OCI-LY1 (cell line): ENCODE measurements around the gene TLE3.

ENCODE experiments used
- H2AFZ ChIP-seq: fragments of 200-600 bp; sonication (generic), shearing (Covaris generic); 2 replicates; pipeline ENCODE4 v1.6.0; 2014; ENCODE audit warnings: antibody characterized with exemption, mild to moderate bottlenecking, low read length
- H3F3A ChIP-seq: fragments of 200-600 bp; sonication (generic), shearing (Covaris generic); 2 replicates; pipeline ENCODE4 v1.6.0; 2014; ENCODE audit warnings: mild to moderate bottlenecking, antibody characterized with exemption, low read length, moderate library complexity; ENCODE audit not compliant: insufficient read depth
- H3K27ac ChIP-seq: fragments of 200-600 bp; sonication (generic); 2 replicates; pipeline ENCODE4 v1.5.1; 2014; ENCODE audit warnings: low read length, mixed run types, mild to moderate bottlenecking, low read depth; ENCODE audit not compliant: poor library complexity, severe bottlenecking
- H3K27me3 ChIP-seq: fragments of 200-600 bp; sonication (generic); 2 replicates; pipeline ENCODE4 v1.6.0; 2014; ENCODE audit warnings: antibody characterized with exemption, mild to moderate bottlenecking, low read length, moderate library complexity; ENCODE audit not compliant: insufficient read depth
- H3K36me3 ChIP-seq: fragments of 200-600 bp; sonication (generic); 2 replicates; pipeline ENCODE4 v1.6.1; 2014; ENCODE audit warnings: mild to moderate bottlenecking, antibody characterized with exemption, low read length, moderate library complexity, mixed read lengths; ENCODE audit not compliant: insufficient read depth
- H3K4me1 ChIP-seq: fragments of 200-600 bp; sonication (generic); 2 replicates; pipeline ENCODE4 v1.5.1; 2014; ENCODE audit warnings: mild to moderate bottlenecking, low read length, moderate library complexity; ENCODE audit not compliant: insufficient read depth, severe bottlenecking
- H3K4me2 ChIP-seq: fragments of 200-600 bp; sonication (generic), shearing (Covaris generic); 2 replicates; pipeline ENCODE4 v1.6.1; 2014; ENCODE audit warnings: low read length
- H3K4me3 ChIP-seq: fragments of 200-600 bp; sonication (generic); 2 replicates; pipeline ENCODE4 v1.5.1; 2014; ENCODE audit warnings: low read length, low read depth, mild to moderate bottlenecking, mixed read lengths; ENCODE audit not compliant: poor library complexity, severe bottlenecking
- H3K79me2 ChIP-seq: fragments of 200-600 bp; shearing (Covaris generic); 2 replicates; pipeline ENCODE4 v1.6.1; 2016; ENCODE audit warnings: mixed run types, low read length, mixed read lengths; ENCODE audit not compliant: insufficient read depth
- H3K9ac ChIP-seq: fragments of 200-600 bp; sonication (generic), shearing (Covaris generic); 2 replicates; pipeline ENCODE4 v1.6.1; 2014; ENCODE audit warnings: mild to moderate bottlenecking, low read length, mixed read lengths
- H3K9me2 ChIP-seq: fragments of 200-600 bp; sonication (generic), shearing (Covaris generic); 2 replicates; pipeline ENCODE4 v1.6.1; 2014; ENCODE audit warnings: low read depth, mild to moderate bottlenecking, low read length, mixed read lengths
- H3K9me3 ChIP-seq: fragments of 200-600 bp; shearing (Covaris generic); 2 replicates; pipeline ENCODE4 v1.6.1; 2014; ENCODE audit warnings: low read length, mixed read lengths
- H4K20me1 ChIP-seq: fragments of 200-600 bp; sonication (generic), shearing (Covaris generic); 2 replicates; pipeline ENCODE4 v1.6.0; 2016; ENCODE audit warnings: mild to moderate bottlenecking, low read length; ENCODE audit not compliant: insufficient read depth
- CTCF ChIP-seq: fragments of 200-600 bp; sonication (generic), shearing (Covaris generic); IDR thresholded peaks from 2 replicates; pipeline ENCODE4 v1.5.1; 2017; ENCODE audit warnings: mild to moderate bottlenecking, antibody characterized with exemption, low read length, moderate library complexity, mixed read lengths
- EZH2 ChIP-seq: fragments of 200-600 bp; sonication (generic), shearing (Covaris generic); IDR thresholded peaks from 2 replicates; pipeline ENCODE4 v1.8.0; 2017; ENCODE audit warnings: borderline replicate concordance, mixed run types, mild to moderate bottlenecking, antibody characterized with exemption, low read length, moderate library complexity, mixed read lengths

The TLE3 gene

GRCh38 chr15:70058642-70059360 lies 38.9 kb downstream of the TLE3 start:
- Histone ChIP-seq H3F3A (no peaks in the 10 kb centered on the region), H3K9ac (no peak overlapping the region), H3K27me3 (no peaks in the 10 kb centered on the region), H3K79me2 (no peaks in the 10 kb centered on the region), H3K36me3 (peaks cover 99% of the 10 kb centered on the region), H3K4me2 (no peak overlapping the region), H4K20me1 (no peaks in the 10 kb centered on the region), H3K27ac (no peak overlapping the region), H3K9me2 (no peaks in the 10 kb centered on the region), H3K4me3 (no peak overlapping the region), H2AFZ (no peak overlapping the region), H3K9me3 (no peaks in the 10 kb centered on the region), H3K4me1 (no peaks in the 10 kb centered on the region)
- TF ChIP-seq CTCF (no peak), EZH2 (no peak)

- TF ChIP-seq CTCF, result no peak
- TF ChIP-seq EZH2, result no peak
- H3K4me1 ChIP-seq, result no peaks in the 10 kb centered on the region
- no peaks in the 10 kb centered on the region for H3K27me3 ChIP-seq
- H3K27ac ChIP-seq, result no peak overlapping the region
- H2AFZ ChIP-seq, result no peak overlapping the region
- H3K9me2 ChIP-seq, result no peaks in the 10 kb centered on the region
- H3F3A ChIP-seq, result no peaks in the 10 kb centered on the region
- peaks cover 99% of the 10 kb centered on the region for H3K36me3 ChIP-seq
- H4K20me1 ChIP-seq, result no peaks in the 10 kb centered on the region
- H3K4me2 ChIP-seq, result no peak overlapping the region
- H3K4me3 ChIP-seq, result no peak overlapping the region
- H3K9me3 ChIP-seq, result no peaks in the 10 kb centered on the region
- no peaks in the 10 kb centered on the region for H3K79me2 ChIP-seq
- H3K9ac ChIP-seq, result no peak overlapping the region
Measured at GRCh38 chr15:70057931-70058641, 39.6 kb downstream of the TLE3 start.

DNA sequence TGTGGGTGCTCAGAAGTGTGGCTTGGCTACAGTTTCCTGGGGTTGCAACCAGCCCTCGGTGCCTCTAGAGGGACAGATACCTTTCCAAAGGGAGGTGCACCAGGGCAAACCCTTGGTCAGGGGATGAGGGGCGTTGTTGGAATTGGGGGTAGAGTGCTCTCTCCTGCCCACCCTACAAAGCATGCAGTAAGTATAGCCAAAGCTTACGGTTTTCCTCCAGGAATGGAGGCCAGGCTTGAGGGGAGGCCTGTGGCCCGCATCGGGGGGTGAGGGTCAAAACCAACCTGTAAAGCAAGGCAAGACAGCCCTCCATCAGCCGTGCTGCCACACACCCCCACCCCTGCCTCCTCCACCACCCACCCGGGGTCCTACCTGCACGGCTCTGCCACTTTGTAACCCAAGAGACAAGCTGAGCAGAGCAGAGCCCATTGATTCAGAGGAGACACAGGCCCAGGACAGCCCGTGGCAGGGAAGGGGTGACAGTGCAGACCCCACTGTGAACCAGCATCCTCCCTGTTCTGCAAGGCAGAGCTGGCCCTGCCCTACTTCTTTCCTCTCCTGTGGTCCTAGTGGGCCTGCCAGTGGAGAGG lies 41.5 kb downstream of the TLE3 start:
- Histone ChIP-seq H3K4me1 (no peaks in the 10 kb centered on the region), H3K4me2 (no peak overlapping the region), H3K36me3 (peaks cover 96% of the 10 kb centered on the region), H4K20me1 (no peaks in the 10 kb centered on the region), H3K27me3 (no peaks in the 10 kb centered on the region), H3K27ac (no peak overlapping the region), H3F3A (no peaks in the 10 kb centered on the region), H3K79me2 (no peaks in the 10 kb centered on the region), H3K9me3 (no peaks in the 10 kb centered on the region), H2AFZ (no peak overlapping the region), H3K4me3 (no peak overlapping the region), H3K9me2 (no peaks in the 10 kb centered on the region), H3K9ac (no peak overlapping the region)
- no peak for TF ChIP-seq CTCF
- TF ChIP-seq EZH2, result no peak
